Activated CD4-positive, alpha-beta T cell treated with anti-CD3 and anti-CD28 coated beads, Interleukin-2, amount 10 ng/mL, durations not matched to agents 7 days and 5 days (primary cell): ENCODE data around the gene ARL6IP4. TPM values are rescaled to one million over a fixed set of nuclear protein-coding genes. Genes with fewer than 3 reads are reported as not detected.

Source experiments
- CTCF ChIA-PET: fragments of 350-600 bp; sonication (Branson Sonifier 250); formaldehyde crosslinking; loops from one replicate; lab custom pipeline; 2021; ENCODE audit warnings: antibody characterized with exemption; lab: Charles Lee
- POLR2A ChIA-PET: fragments of 350-600 bp; sonication (Branson Sonifier 250); formaldehyde crosslinking; loops from one replicate; lab custom pipeline; 2021; ENCODE audit warnings: antibody characterized with exemption; lab: Charles Lee
- DNase-seq: peaks from one replicate; pipeline ENCODE4 v3.0.0-alpha.2; 2020
- H3K27ac Mint-ChIP-seq: one replicate; pipeline ENCODE4 v1.8.0; 2021; ENCODE audit warnings: mild to moderate bottlenecking, moderate library complexity, mixed read lengths
- H3K27me3 Mint-ChIP-seq: one replicate; pipeline ENCODE4 v1.8.0; 2021; ENCODE audit warnings: mixed read lengths
- H3K36me3 Mint-ChIP-seq: one replicate; pipeline ENCODE4 v1.8.0; 2021; ENCODE audit warnings: low read depth, mixed read lengths
- H3K4me1 Mint-ChIP-seq: one replicate; pipeline ENCODE4 v1.8.0; 2021; ENCODE audit warnings: mixed read lengths
- H3K4me3 Mint-ChIP-seq: one replicate; pipeline ENCODE4 v1.8.0; 2021; ENCODE audit warnings: mild to moderate bottlenecking, moderate library complexity, mixed read lengths
- H3K9me3 Mint-ChIP-seq: one replicate; pipeline ENCODE4 v1.8.0; 2021; ENCODE audit warnings: mixed read lengths
- total RNA-seq, 2 experiments: library from RNA; stranded (reverse); gene quantifications; one replicate each; pipeline ENCODE4 v1.2.3, GENCODE V29; 2021

The ARL6IP4 gene
- total RNA-seq, 2 experiments from 2014 or later = 160 to 180 TPM

DNA sequence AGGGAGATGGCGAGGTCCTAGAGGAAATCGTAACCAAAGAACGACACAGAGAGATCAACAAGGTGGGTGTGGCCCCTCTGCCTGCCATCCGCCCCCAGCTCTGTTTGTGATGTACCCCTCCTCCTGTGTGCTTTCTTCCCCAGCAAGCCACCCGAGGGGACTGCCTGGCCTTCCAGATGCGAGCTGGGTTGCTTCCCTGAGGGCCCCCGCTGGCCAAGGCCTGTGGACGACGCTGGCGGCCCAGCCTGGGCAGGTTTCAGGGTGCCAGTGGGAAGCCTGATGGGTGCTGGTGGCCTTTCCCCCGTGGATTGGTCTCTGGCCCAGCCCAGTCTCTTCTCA lies 2.0 kb downstream of the ARL6IP4 start:
- no peaks in the 10 kb centered on the region for H3K27me3 Mint-ChIP-seq
- peaks cover 27% of the 10 kb centered on the region for H3K36me3 Mint-ChIP-seq
- peak overlapping the region; percentile 84 for H3K27ac Mint-ChIP-seq
- ChIA-PET POLR2A (no interaction called here), CTCF (interaction anchor here (1.6 kb wide), 2 partner anchors 8 to 93 kb away, joined by 3 to 6 read pairs; no protein-coding TSS in a partner anchor)
- peak overlapping the region; percentile 87 for H3K4me3 Mint-ChIP-seq
- H3K4me1 Mint-ChIP-seq = peaks cover 47% of the 10 kb centered on the region
- no peak for DNase-seq
- no peaks in the 10 kb centered on the region for H3K9me3 Mint-ChIP-seq

DNA sequence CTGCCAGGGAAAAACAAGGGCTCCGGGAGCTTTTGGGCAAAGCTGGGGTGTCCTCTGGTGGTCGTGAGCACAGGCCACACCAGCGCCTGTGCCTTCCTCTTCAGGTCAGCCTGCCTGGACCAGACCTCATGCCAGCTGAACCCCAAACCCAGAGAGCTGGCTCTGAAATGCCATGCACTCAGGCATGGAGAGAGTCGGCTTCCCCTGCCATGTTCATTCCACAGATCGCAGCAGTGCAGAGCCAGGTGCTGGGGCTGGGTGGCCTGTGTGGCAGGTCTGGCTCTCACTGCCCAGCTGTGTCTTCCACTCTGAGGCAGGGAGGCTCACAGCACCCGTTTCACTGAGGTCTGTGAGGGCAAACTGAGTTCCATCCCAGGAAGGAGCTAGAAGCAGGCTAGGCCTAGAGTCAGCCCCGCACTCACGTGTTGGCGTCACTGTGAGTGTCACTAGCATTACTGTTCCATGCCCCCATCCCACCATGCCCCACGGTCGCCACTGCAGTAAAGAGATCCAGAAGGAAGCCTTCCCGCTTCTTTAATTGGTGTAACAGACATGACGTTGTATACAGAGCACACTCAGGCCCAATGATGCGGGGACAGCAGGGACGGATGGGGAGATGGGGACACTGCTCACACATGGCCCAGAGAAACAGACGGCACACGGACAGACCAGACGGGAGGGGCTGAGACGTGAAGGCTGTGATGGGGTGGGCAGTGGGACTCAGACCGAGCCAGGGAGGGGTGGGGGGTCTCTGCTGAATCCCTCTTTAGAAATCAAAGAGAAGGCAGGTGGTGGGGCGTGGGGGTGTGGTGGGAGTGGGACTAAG lies 2.7 kb downstream of the ARL6IP4 start:
- peaks cover 27% of the 10 kb centered on the region for H3K36me3 Mint-ChIP-seq
- ChIA-PET POLR2A (no interaction called here), CTCF (interaction anchor here (1.5 to 1.6 kb wide), 2 partner anchors 22 to 92 kb away, joined by 3 read pairs; no protein-coding TSS in a partner anchor)
- H3K9me3 Mint-ChIP-seq = no peaks in the 10 kb centered on the region
- H3K27ac Mint-ChIP-seq = peak overlapping the region; percentile 62
- H3K27me3 Mint-ChIP-seq = no peaks in the 10 kb centered on the region
- peaks cover 44% of the 10 kb centered on the region for H3K4me1 Mint-ChIP-seq
- peak overlapping the region; percentile 87 for H3K4me3 Mint-ChIP-seq
- DNase-seq = no peak

DNA sequence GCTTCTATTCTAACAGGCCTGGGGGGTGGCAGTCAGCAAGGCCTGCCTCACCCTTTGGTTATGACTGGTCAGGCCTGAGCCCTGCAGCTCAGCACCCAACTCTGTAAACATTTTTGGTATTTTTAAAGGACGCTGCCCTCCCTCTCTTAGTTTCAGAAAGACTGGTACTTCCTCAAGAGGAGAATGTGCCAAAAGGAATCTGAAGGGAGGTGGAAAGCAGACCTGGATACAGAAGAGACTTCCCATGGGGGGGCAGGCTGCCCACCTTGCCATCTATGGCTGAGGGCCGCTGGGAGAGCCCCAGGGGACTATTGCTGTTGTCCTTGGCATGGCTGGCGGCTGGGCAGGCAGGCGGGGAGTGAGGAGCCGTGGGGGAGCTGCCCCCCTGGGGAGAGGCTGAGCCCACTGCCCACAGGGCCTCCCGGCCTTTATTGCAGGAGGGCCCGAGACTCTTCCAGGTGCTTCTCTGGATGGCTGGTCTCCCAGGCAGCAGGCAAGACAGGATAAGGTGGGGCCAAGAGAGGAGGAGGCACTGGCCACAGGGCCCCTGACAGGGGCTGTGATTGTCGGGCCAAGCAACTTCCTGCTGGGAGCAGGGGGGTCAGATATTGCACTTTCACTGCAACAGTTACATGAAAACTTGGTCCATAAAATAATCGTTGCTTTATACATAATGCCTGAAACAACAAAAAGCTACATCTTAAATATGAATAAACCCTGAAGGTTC lies 3.5 kb downstream of the ARL6IP4 start:
- ChIA-PET POLR2A (no interaction called here), CTCF (interaction anchor here (0.6 to 1.5 kb wide), 2 partner anchors 23 to 653 kb away, joined by 3 read pairs; no protein-coding TSS in a partner anchor)
- Mint-ChIP-seq H3K4me1 (peaks cover 43% of the 10 kb centered on the region), H3K27me3 (no peaks in the 10 kb centered on the region), H3K9me3 (no peaks in the 10 kb centered on the region), H3K4me3 (no peak overlapping the region), H3K36me3 (peaks cover 27% of the 10 kb centered on the region), H3K27ac (peak overlapping the region; percentile 48)
- no peak for DNase-seq

DNA sequence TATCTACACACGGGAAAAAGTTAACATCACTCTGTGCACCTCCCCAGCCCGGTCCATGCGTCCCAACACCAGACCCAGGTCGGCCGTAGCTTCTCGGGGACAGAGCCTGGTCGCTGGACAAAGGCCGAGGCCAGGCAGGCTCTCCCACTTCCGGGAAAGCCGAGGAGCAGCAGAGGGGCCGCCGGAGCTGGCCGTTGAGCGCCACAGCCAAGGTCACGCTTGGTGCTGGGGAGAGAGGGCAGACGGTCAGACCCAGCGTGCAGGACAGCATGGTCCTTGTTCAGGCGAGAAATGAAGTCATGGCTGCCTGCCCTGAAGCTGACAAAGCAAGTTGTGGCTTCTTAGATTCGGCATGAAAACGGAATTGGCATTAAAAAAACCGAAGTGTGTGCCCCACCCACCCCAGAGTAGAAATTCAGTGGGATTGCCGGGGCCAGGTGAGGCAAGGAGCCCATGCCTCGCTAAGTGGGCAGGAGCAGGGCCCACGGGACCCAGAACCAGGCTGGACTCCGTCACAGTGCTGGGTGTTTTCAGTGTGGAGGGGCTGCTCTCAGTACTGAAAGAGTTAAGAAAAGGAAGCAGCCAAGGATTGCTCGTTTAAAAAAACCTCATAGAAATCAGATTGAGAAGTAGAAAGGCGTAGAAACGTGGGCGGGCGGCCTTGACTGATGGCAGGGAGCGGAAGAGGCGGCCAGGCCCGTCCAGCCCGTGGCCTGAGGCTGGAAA lies 4.3 kb downstream of the ARL6IP4 start:
- POLR2A ChIA-PET = no interaction called here
- H3K9me3 Mint-ChIP-seq = no peaks in the 10 kb centered on the region
- DNase-seq = no peak
- CTCF ChIA-PET = interaction anchor here (0.6 to 1.5 kb wide), 2 partner anchors 24 to 654 kb away, joined by 3 read pairs; no protein-coding TSS in a partner anchor
- H3K27me3 Mint-ChIP-seq = no peaks in the 10 kb centered on the region
- H3K36me3 Mint-ChIP-seq = peaks cover 25% of the 10 kb centered on the region
- no peak overlapping the region for H3K4me3 Mint-ChIP-seq
- H3K27ac Mint-ChIP-seq = peak overlapping the region; percentile 48
- H3K4me1 Mint-ChIP-seq = peaks cover 37% of the 10 kb centered on the region

DNA sequence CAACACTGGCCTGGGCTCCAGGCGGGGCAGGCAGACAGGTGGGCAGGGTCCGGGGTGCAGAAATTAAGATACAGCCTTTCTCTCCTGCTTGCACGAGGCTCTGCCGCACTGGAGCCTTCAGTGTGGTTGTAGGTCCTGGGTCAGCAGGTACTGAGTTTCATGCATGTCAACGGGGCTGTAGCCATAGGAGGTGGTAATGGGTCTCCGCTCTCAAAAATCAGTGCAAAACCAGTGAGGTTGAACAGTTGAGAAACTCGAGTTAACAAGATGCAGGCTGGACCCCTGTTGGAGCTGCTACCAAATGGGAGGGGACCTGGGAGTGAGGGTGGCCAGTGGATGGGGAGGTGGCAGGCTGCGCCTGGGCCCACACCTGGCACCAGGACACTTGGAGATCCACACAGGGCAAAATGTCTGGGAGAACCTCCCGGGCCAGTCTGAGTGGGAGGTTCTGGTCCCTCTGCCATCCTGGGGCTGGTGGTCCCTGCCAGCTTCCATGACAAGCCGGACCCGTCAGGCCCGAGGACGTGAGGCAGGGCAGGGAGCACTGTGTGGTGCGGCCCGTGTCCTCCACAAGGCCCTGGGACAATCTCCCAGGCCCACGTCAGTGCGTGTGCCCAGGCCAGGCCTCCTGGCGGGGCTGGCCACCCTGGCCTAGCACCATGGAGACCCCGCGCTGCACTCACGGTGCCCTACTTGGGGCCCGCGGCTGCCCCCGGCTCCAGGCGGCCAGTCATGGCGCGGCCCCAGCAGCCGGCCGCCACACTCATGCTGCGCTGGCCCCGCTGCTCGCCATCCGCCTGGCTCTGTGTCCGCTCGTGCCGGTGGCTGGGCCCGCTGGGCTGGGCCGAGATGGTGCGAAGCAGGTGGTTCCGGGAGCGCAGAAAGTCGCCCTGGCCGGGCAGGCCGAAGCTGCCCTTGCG lies 5.1 kb downstream of the ARL6IP4 start:
- POLR2A ChIA-PET = no interaction called here
- no peak overlapping the region for H3K27ac Mint-ChIP-seq
- no peaks in the 10 kb centered on the region for H3K27me3 Mint-ChIP-seq
- H3K36me3 Mint-ChIP-seq = peaks cover 25% of the 10 kb centered on the region
- no peaks in the 10 kb centered on the region for H3K9me3 Mint-ChIP-seq
- peaks cover 33% of the 10 kb centered on the region for H3K4me1 Mint-ChIP-seq
- no peak for DNase-seq
- no peak overlapping the region for H3K4me3 Mint-ChIP-seq
- CTCF ChIA-PET = interaction anchor here (0.5 to 1.5 kb wide), 2 partner anchors 15 to 240 kb away, joined by 3 to 4 read pairs; no protein-coding TSS in a partner anchor

DNA sequence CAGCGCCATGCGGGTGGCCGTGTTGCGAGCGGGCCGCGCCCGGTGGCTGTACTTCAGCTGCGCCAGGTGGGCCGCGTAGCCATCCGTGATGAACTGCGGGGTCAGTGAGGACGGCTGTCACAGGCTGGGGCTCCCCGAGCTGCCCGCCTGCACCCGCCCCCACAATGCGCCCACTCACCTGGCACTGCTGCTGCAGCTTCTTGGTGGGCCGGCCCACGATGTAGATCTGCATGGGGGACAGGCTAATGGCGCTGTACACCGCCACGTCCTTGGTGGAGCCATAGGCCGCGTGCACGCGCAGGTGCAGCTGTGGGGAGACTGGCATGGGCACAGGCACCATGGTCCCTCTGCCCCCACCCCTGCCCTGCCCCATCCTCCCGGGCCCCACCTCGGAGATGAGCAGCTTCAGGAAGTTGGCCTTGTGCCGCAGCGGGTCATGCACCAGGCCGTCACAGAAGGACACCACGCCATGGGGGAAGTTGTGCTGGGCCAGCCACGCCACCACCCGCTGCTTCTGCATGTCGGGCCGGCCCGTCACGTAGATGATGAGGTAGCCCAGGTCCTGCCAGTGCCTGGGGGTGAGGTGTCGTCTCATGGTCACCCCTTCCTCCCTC lies 5.9 kb downstream of the ARL6IP4 start:
- Mint-ChIP-seq H3K4me3 (no peak overlapping the region), H3K27me3 (no peaks in the 10 kb centered on the region), H3K9me3 (no peaks in the 10 kb centered on the region), H3K4me1 (peaks cover 33% of the 10 kb centered on the region), H3K27ac (no peak overlapping the region), H3K36me3 (peaks cover 25% of the 10 kb centered on the region)
- ChIA-PET CTCF (interaction anchor here (0.5 to 1.5 kb wide), 2 partner anchors 14 to 239 kb away, joined by 3 to 4 read pairs; no protein-coding TSS in a partner anchor), POLR2A (no interaction called here)
- no peak for DNase-seq

DNA sequence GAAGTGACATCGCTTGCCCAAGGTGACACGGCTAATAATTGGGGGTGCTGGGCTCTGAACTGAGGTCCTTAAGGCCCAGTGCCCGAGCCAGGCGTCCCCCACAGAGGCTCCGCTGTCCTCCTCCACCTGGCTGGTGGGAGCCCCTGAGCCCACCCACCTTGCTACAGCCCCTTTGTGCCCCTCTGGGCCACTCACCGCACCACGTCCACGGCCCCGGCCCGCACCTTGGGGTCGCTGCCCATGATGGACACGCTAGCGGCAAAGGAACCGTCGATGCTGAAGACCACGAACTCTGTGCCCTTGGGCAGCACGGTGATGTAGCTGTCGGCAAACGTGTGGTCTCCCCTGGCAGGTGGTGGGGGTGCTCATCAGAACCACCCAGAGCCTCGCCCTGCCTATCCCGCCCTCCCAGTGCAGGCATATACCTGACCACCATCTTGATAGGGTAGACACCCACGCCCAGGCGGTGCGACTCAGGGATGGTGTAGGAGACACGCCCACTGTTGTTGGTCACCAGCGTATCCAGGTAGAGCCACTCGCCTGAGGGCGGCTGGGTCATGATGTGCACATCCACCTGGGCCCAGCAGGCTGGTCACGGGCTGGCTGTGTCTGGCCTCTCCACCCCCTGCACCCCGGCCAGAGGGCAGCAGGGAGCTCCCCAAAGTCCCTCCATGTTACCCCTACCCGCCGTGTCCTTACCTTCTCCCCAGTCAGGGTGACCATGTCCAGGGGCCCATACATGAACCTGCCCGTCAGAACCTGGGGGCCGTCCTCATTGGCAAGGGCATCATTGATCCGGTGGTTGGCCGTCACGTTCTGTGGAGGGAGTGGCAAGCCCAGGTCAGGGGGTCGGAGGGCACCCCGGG lies 6.8 kb downstream of the ARL6IP4 start:
- Mint-ChIP-seq H3K9me3 (no peaks in the 10 kb centered on the region), H3K36me3 (peaks cover 16% of the 10 kb centered on the region), H3K27me3 (no peaks in the 10 kb centered on the region), H3K27ac (no peak overlapping the region), H3K4me3 (no peak overlapping the region), H3K4me1 (peaks cover 23% of the 10 kb centered on the region)
- ChIA-PET CTCF (interaction anchor here (0.5 to 1.5 kb wide), 2 partner anchors 13 to 31 kb away, joined by 3 read pairs; no protein-coding TSS in a partner anchor), POLR2A (no interaction called here)
- DNase-seq = no peak

DNA sequence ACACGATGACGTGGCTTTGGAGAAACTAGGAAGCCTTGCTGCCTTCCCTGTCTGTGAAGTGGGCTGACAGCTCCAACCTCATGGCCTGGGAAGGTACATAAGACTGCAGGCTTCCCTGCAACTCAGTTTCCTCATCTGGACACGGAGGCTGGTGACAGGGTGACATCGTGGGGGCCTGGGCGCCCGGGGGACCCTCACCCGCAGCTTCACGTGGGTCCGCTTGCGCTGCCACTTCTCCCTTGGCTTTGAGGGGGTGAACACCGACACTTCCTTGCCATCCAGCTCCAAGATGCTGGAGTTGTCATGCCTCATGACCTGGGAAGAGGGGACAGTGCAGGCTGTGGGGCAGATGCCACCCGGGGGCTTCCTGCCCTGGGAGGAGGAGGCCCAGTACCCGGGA lies 7.6 kb downstream of the ARL6IP4 start:
- Mint-ChIP-seq H3K27me3 (no peaks in the 10 kb centered on the region), H3K27ac (no peak overlapping the region), H3K4me1 (peaks cover 17% of the 10 kb centered on the region), H3K9me3 (no peaks in the 10 kb centered on the region), H3K36me3 (peaks cover 9% of the 10 kb centered on the region), H3K4me3 (no peak overlapping the region)
- CTCF ChIA-PET = no interaction called here
- POLR2A ChIA-PET = no interaction called here
- DNase-seq = no peak

DNA sequence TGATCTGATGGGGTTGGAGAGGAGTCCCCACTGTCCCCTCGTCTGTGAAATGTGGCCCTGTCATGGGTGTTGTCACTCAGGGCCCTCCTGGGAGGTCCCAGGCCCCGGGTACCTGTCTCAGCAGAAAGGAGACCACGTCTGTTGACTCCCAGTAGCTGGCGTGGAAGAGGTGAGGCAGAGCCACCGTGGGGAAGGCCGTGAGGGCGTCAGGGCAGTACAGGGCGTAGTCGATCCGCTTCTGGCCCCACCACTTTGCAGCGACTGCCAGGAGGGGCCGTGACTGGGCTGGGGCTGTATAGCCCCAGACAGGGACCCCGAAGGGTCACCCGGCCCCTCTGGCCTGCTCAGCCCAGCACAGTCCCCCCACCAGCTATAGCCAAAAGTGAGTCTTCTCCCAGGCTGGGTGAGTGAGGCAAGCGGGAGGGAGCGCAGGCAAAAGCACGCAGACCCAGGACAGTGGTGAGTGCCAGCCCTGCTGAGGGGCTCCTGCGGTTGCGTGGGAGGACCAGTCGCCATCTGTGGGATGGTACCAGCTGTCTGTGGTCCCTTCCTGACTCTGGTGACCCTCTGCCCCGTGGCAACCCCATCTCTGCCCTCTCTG lies 8.2 kb downstream of the ARL6IP4 start:
- Mint-ChIP-seq H3K9me3 (no peaks in the 10 kb centered on the region), H3K27ac (peak overlapping the region; percentile 60), H3K36me3 (peaks cover 5% of the 10 kb centered on the region), H3K4me3 (no peak overlapping the region), H3K27me3 (no peaks in the 10 kb centered on the region), H3K4me1 (peaks cover 11% of the 10 kb centered on the region)
- no peak for DNase-seq
- POLR2A ChIA-PET = no interaction called here
- CTCF ChIA-PET = interaction anchor here (1.2 to 2.1 kb wide), 3 partner anchors 9 to 14 kb away, joined by 3 to 5 read pairs (median 4); partner anchors contain the start of gene OGFOD2

DNA sequence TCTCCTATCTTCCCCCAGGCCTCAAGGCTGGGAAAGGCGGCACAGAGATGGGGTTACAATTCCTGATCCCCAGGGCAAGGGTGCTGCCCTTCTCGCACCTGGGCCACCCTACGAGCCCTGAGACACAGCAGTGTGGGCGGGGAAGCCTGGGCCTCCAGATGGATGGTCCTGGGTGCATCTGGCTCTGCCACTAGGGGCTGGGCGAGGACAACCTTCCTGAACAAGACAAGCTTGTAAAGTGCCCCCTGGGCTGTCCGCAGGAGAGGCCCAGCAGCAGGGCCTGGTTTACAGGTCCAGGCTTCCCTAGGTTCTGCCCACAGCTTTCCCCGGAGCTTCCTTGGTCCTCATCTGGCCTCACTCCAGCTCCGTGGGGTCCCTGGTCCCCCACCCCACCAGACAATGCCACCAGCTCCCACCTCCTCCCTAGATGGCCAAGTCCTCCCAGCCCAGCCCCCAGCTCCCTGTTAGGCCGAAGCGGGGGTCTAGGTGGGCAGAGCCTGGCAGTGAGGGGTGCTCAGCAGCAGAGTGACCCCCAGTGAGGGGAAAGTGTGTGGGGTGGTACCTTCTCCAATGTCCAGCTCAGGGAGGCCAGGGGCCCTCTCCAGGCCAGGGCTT lies 8.9 kb downstream of the ARL6IP4 start:
- no peak for DNase-seq
- no peaks in the 10 kb centered on the region for H3K9me3 Mint-ChIP-seq
- H3K27ac Mint-ChIP-seq = no peak overlapping the region
- no peaks in the 10 kb centered on the region for H3K27me3 Mint-ChIP-seq
- CTCF ChIA-PET = interaction anchor here (0.8 to 2.1 kb wide), 4 partner anchors 10 to 21 kb away, joined by 3 to 5 read pairs (median 4); partner anchors contain the start of gene OGFOD2
- no peak overlapping the region for H3K4me3 Mint-ChIP-seq
- H3K36me3 Mint-ChIP-seq = peaks cover 4% of the 10 kb centered on the region
- POLR2A ChIA-PET = no interaction called here
- peaks cover 4% of the 10 kb centered on the region for H3K4me1 Mint-ChIP-seq
